GM12891 (cell line): ENCODE measurements around the gene FAM118B.

Experiments
- POLR2A ChIP-seq: IDR thresholded peaks from 2 replicates; pipeline ENCODE4 v1.6.1; 2011; ENCODE audit warnings: low read depth, low read length, control low read depth
- POLR2AphosphoS5 ChIP-seq: IDR thresholded peaks from 2 replicates; pipeline ENCODE4 v1.6.1; 2011; ENCODE audit warnings: low read depth, low read length, control low read depth
- TAF1 ChIP-seq: IDR thresholded peaks from 2 replicates; pipeline ENCODE4 v1.6.1; 2011; ENCODE audit warnings: low read depth, low read length, control low read depth

DNA sequence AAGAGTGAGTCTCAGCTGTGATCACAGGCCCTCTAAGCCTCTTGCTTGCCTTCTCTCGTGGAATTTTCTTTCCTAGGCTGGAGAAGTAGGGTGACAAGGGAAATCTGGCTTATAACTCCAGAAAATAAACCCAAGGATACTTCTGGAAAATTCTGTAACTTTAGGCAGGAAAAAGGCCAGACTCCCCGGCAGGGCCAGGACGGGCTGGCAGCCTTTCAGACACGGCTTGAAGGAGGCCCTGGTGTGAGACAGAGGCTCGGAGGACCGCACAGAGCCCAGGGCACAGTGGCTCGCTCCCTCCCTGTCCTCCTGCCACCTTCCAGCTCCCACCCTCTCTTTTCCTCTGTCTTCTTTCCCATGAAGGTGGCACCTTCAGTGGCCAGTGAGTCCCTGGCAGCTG, 19.2 kb upstream of the FAM118B start:
- TF ChIP-seq POLR2AphosphoS5 (no peak), POLR2A (no peak), TAF1 (no peak)
